Measurements from ENCODE around the gene DNAH2.

DNA sequence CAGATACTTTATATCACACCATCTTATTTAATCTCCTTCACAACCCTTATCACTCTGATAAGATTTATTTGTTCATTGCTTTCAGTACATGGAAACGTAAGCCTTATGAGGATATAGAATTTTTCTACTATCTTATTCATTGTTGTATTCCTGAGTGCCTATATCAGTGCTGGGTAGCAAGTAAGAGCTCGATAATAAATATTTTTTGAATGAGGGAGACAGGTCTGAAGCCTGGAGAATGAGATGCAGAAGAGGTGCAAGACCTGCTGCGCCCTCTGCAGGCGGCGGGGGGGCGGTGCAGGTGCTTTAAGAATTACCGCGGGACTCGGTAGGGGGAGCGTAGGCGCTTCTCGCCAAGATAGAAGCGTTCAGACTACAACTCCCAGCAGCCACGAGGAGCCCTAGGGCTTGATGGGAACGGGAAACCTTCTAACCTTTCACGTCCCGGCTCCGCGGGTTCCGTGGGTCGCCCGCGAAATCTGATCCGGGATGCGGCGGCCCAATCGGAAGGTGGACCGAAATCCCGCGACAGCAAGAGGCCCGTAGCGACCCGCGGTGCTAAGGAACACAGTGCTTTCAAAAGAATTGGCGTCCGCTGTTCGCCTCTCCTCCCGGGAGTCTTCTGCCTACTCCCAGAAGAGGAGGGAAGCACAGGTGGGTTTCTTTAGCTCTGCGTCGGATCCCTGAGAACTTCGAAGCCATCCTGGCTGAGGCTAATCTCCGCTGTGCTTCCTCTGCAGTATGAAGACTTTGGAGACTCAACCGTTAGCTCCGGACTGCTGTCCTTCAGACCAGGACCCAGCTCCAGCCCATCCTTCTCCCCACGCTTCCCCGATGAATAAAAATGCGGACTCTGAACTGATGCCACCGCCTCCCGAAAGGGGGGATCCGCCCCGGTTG is 29.4 kb upstream of the DNAH2 start, which contains the start of gene WRAP53:
- TF ChIP-seq, protein P1, sequence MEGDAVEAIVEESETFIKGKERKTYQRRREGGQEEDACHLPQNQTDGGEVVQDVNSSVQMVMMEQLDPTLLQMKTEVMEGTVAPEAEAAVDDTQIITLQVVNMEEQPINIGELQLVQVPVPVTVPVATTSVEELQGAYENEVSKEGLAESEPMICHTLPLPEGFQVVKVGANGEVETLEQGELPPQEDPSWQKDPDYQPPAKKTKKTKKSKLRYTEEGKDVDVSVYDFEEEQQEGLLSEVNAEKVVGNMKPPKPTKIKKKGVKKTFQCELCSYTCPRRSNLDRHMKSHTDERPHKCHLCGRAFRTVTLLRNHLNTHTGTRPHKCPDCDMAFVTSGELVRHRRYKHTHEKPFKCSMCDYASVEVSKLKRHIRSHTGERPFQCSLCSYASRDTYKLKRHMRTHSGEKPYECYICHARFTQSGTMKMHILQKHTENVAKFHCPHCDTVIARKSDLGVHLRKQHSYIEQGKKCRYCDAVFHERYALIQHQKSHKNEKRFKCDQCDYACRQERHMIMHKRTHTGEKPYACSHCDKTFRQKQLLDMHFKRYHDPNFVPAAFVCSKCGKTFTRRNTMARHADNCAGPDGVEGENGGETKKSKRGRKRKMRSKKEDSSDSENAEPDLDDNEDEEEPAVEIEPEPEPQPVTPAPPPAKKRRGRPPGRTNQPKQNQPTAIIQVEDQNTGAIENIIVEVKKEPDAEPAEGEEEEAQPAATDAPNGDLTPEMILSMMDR (IDR thresholded peaks at IDR 0.05): peak; percentile 100
- no peak for TF ChIP-seq EZH2phosphoT487 (IDR thresholded peaks at IDR 0.05)
- no peak for TF ChIP-seq EZH2 (IDR thresholded peaks at IDR 0.05)

Data from neural progenitor cell (in vitro differentiated cells).